NCI-H2227 treated with DMSO at 0.1 percent for 48 hours (cell line): ENCODE results near the gene JHY.
A peak's percentile ranks its signal among the peaks of the same experiment; 100 is the strongest.

Source experiments
- DNase-seq: peaks from one replicate; lab custom pipeline; 2025; lab: John Stamatoyannopoulos, UW

JHY gene

GRCh38 chr11:122951211-122951610 lies 68.7 kb downstream of the JHY start:
- peak; percentile 14 for DNase-seq

GRCh38 chr11:122954455-122954854 lies 71.9 kb downstream of the JHY start:
- no peak for DNase-seq

- DNase-seq: no peak
Observed at GRCh38 chr11:122963961-122964360, 81.4 kb downstream of the JHY start.

- peak; percentile 10 for DNase-seq
Observed at GRCh38 chr11:122976061-122976733, 93.6 kb downstream of the JHY start.

- DNase-seq: no peak
Observed at GRCh38 chr11:122976734-122977469, 94.3 kb downstream of the JHY start.

- DNase-seq: no peak
Observed at GRCh38 chr11:122977470-122978298, 95.1 kb downstream of the JHY start.

GRCh38 chr11:122978299-122978620 lies 95.7 kb downstream of the JHY start:
- DNase-seq: no peak

GRCh38 chr11:122979103-122979814 lies 96.7 kb downstream of the JHY start:
- DNase-seq: no peak

GRCh38 chr11:122979815-122980595 lies 97.4 kb downstream of the JHY start:
- no peak for DNase-seq

GRCh38 chr11:122981388-122982264 lies 99.1 kb downstream of the JHY start, which contains the start of gene BSX:
Gene BSX, minus strand, starts transcription at chr11:122981834. Its CDS starts 163 bp downstream, at chr11:122981671.
- peak; percentile 63 for DNase-seq

GRCh38 chr11:122983438-122984185 lies 101.1 kb downstream of the JHY start:
- peak; percentile 53 for DNase-seq

- DNase-seq: peak; percentile 38
Observed at GRCh38 chr11:122984186-122985011, 101.8 kb downstream of the JHY start.

GRCh38 chr11:122995526-122995925 lies 113.0 kb downstream of the JHY start:
- DNase-seq: no peak

- no peak for DNase-seq
Observed at GRCh38 chr11:122998727-122999366, 116.3 kb downstream of the JHY start.

- DNase-seq: no peak
Observed at GRCh38 chr11:123000721-123001120, 118.2 kb downstream of the JHY start.

- DNase-seq: no peak
Observed at GRCh38 chr11:123006860-123007542, 124.4 kb downstream of the JHY start.
